OCI-LY1 (cell line): Measurements from ENCODE around the gene OR8B4.
"Not testable (repeated sequence)": the region's sequence is repeated elsewhere in the genome, so short reads cannot be mapped to it uniquely, and the experiment has no call there.

Experiments
- H2AFZ ChIP-seq: fragments of 200-600 bp; sonication (generic), shearing (Covaris generic); 2 replicates; pipeline ENCODE4 v1.6.0; 2014; ENCODE audit warnings: antibody characterized with exemption, mild to moderate bottlenecking, low read length
- H3F3A ChIP-seq: fragments of 200-600 bp; sonication (generic), shearing (Covaris generic); 2 replicates; pipeline ENCODE4 v1.6.0; 2014; ENCODE audit warnings: mild to moderate bottlenecking, antibody characterized with exemption, low read length, moderate library complexity; ENCODE audit not compliant: insufficient read depth
- H3K27ac ChIP-seq: fragments of 200-600 bp; sonication (generic); 2 replicates; pipeline ENCODE4 v1.5.1; 2014; ENCODE audit warnings: low read length, mixed run types, mild to moderate bottlenecking, low read depth; ENCODE audit not compliant: poor library complexity, severe bottlenecking
- H3K27me3 ChIP-seq: fragments of 200-600 bp; sonication (generic); 2 replicates; pipeline ENCODE4 v1.6.0; 2014; ENCODE audit warnings: antibody characterized with exemption, mild to moderate bottlenecking, low read length, moderate library complexity; ENCODE audit not compliant: insufficient read depth
- H3K36me3 ChIP-seq: fragments of 200-600 bp; sonication (generic); 2 replicates; pipeline ENCODE4 v1.6.1; 2014; ENCODE audit warnings: mild to moderate bottlenecking, antibody characterized with exemption, low read length, moderate library complexity, mixed read lengths; ENCODE audit not compliant: insufficient read depth
- H3K4me1 ChIP-seq: fragments of 200-600 bp; sonication (generic); 2 replicates; pipeline ENCODE4 v1.5.1; 2014; ENCODE audit warnings: mild to moderate bottlenecking, low read length, moderate library complexity; ENCODE audit not compliant: insufficient read depth, severe bottlenecking
- H3K4me2 ChIP-seq: fragments of 200-600 bp; sonication (generic), shearing (Covaris generic); 2 replicates; pipeline ENCODE4 v1.6.1; 2014; ENCODE audit warnings: low read length
- H3K4me3 ChIP-seq: fragments of 200-600 bp; sonication (generic); 2 replicates; pipeline ENCODE4 v1.5.1; 2014; ENCODE audit warnings: low read length, low read depth, mild to moderate bottlenecking, mixed read lengths; ENCODE audit not compliant: poor library complexity, severe bottlenecking
- H3K79me2 ChIP-seq: fragments of 200-600 bp; shearing (Covaris generic); 2 replicates; pipeline ENCODE4 v1.6.1; 2016; ENCODE audit warnings: mixed run types, low read length, mixed read lengths; ENCODE audit not compliant: insufficient read depth
- H3K9ac ChIP-seq: fragments of 200-600 bp; sonication (generic), shearing (Covaris generic); 2 replicates; pipeline ENCODE4 v1.6.1; 2014; ENCODE audit warnings: mild to moderate bottlenecking, low read length, mixed read lengths
- H3K9me2 ChIP-seq: fragments of 200-600 bp; sonication (generic), shearing (Covaris generic); 2 replicates; pipeline ENCODE4 v1.6.1; 2014; ENCODE audit warnings: low read depth, mild to moderate bottlenecking, low read length, mixed read lengths
- H3K9me3 ChIP-seq: fragments of 200-600 bp; shearing (Covaris generic); 2 replicates; pipeline ENCODE4 v1.6.1; 2014; ENCODE audit warnings: low read length, mixed read lengths
- H4K20me1 ChIP-seq: fragments of 200-600 bp; sonication (generic), shearing (Covaris generic); 2 replicates; pipeline ENCODE4 v1.6.0; 2016; ENCODE audit warnings: mild to moderate bottlenecking, low read length; ENCODE audit not compliant: insufficient read depth
- EZH2 ChIP-seq: fragments of 200-600 bp; sonication (generic), shearing (Covaris generic); IDR thresholded peaks from 2 replicates; pipeline ENCODE4 v1.8.0; 2017; ENCODE audit warnings: borderline replicate concordance, mixed run types, mild to moderate bottlenecking, antibody characterized with exemption, low read length, moderate library complexity, mixed read lengths
- TF ChIP-seq, protein P1 (sequence below): fragments of 200-600 bp; sonication (generic), shearing (Covaris generic); IDR thresholded peaks from 2 replicates; pipeline ENCODE4 v1.5.1; 2017; ENCODE audit warnings: mild to moderate bottlenecking, antibody characterized with exemption, low read length, moderate library complexity, mixed read lengths

The OR8B4 gene

GRCh38 chr11:124463990-124464389 lies 39.3 kb upstream of the OR8B4 start:
- no peaks in the 10 kb centered on the region for H3K9me3 ChIP-seq
- no peak overlapping the region for H3K27ac ChIP-seq
- H3K4me3 ChIP-seq, result no peak overlapping the region
- no peak overlapping the region for H3K4me2 ChIP-seq
- H3K79me2 ChIP-seq, result no peaks in the 10 kb centered on the region
- no peaks in the 10 kb centered on the region for H3K36me3 ChIP-seq
- H2AFZ ChIP-seq, result no peak overlapping the region
- TF ChIP-seq, protein P1, sequence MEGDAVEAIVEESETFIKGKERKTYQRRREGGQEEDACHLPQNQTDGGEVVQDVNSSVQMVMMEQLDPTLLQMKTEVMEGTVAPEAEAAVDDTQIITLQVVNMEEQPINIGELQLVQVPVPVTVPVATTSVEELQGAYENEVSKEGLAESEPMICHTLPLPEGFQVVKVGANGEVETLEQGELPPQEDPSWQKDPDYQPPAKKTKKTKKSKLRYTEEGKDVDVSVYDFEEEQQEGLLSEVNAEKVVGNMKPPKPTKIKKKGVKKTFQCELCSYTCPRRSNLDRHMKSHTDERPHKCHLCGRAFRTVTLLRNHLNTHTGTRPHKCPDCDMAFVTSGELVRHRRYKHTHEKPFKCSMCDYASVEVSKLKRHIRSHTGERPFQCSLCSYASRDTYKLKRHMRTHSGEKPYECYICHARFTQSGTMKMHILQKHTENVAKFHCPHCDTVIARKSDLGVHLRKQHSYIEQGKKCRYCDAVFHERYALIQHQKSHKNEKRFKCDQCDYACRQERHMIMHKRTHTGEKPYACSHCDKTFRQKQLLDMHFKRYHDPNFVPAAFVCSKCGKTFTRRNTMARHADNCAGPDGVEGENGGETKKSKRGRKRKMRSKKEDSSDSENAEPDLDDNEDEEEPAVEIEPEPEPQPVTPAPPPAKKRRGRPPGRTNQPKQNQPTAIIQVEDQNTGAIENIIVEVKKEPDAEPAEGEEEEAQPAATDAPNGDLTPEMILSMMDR, result no peak
- TF ChIP-seq EZH2, result no peak
- H3K27me3 ChIP-seq, result no peaks in the 10 kb centered on the region
- no peak overlapping the region for H3K9ac ChIP-seq
- no peaks in the 10 kb centered on the region for H3F3A ChIP-seq
- H3K4me1 ChIP-seq, result no peaks in the 10 kb centered on the region
- H3K9me2 ChIP-seq, result no peaks in the 10 kb centered on the region
- H4K20me1 ChIP-seq, result no peaks in the 10 kb centered on the region

GRCh38 chr11:124463324-124463723 lies 38.7 kb upstream of the OR8B4 start:
- Histone ChIP-seq H3K4me3 (no peak overlapping the region), H3K79me2 (no peaks in the 10 kb centered on the region), H3K4me2 (no peak overlapping the region), H3K27ac (no peak overlapping the region), H3K27me3 (no peaks in the 10 kb centered on the region), H3K9me2 (no peaks in the 10 kb centered on the region), H3K9me3 (no peaks in the 10 kb centered on the region), H4K20me1 (no peaks in the 10 kb centered on the region), H3K4me1 (no peaks in the 10 kb centered on the region), H3K36me3 (no peaks in the 10 kb centered on the region), H3K9ac (no peak overlapping the region), H3F3A (no peaks in the 10 kb centered on the region), H2AFZ (no peak overlapping the region)
- TF ChIP-seq, protein P1, result no peak
- TF ChIP-seq EZH2, result no peak

- Histone ChIP-seq H3K9me3 (no peaks in the 10 kb centered on the region), H3F3A (no peaks in the 10 kb centered on the region), H3K9me2 (no peaks in the 10 kb centered on the region), H3K4me3 (no peak overlapping the region), H2AFZ (no peak overlapping the region), H3K9ac (no peak overlapping the region), H4K20me1 (no peaks in the 10 kb centered on the region), H3K36me3 (no peaks in the 10 kb centered on the region), H3K27ac (no peak overlapping the region), H3K4me1 (no peaks in the 10 kb centered on the region), H3K4me2 (no peak overlapping the region), H3K27me3 (no peaks in the 10 kb centered on the region), H3K79me2 (no peaks in the 10 kb centered on the region)
- TF ChIP-seq, protein P1, result no peak
- TF ChIP-seq EZH2, result no peak
These were observed 35.8 kb upstream of the OR8B4 start for GRCh38 chr11:124460459-124460858.

DNA sequence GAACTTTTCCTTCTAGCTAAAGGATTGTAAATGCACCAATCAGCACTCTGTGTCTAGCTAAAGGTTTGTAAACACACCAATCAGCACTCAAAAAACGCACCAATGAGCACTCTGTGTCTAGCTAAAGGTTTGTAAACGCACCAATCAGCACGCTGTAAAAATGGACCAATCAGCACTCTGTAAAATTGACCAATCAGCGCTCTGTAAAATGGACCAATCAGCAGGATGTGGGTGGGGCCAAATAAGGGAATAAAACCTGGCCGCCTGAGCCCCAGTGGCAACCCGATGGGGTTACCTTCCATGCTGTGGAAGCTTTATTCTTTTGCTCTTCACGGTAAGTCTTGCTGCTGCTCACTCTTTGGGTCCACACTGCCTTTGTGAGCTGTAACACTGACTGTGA lies 34.7 kb upstream of the OR8B4 start:
- not testable (repeated sequence) for H3K9me3 ChIP-seq, H3K27ac ChIP-seq, H3F3A ChIP-seq, H3K79me2 ChIP-seq, H3K4me2 ChIP-seq, H3K27me3 ChIP-seq, H2AFZ ChIP-seq, H3K9me2 ChIP-seq, H3K9ac ChIP-seq, H3K4me1 ChIP-seq, H3K36me3 ChIP-seq, H3K4me3 ChIP-seq, H4K20me1 ChIP-seq
